Right lobe of liver (tissue), 6 donors: ENCODE measurements around the gene CLDN7. TPM values are rescaled to one million over a fixed set of nuclear protein-coding genes. Genes with fewer than 3 reads are reported as not detected.

Experiments
- ATAC-seq, 4 donors: fragments of 200-7000 bp; cut with Tn5 transposase; one replicate each; pipeline ENCODE4 v1.9.1; 2020; ENCODE audit warnings: mild to moderate bottlenecking in 4 of 4, moderate library complexity in 4 of 4
- DNase-seq, 3 donors: peaks; one replicate each; pipeline ENCODE4 v3.0.0-alpha.2; 2020
- H3K27ac ChIP-seq, 3 donors: fragments of 200-600 bp; one replicate each; pipeline ENCODE4 v1.8.0; 2022
- H3K27me3 ChIP-seq, 2 donors: fragments of 200-600 bp; one replicate each; pipeline ENCODE4 v1.8.0; 2022
- H3K36me3 ChIP-seq, 4 donors: fragments of 200-600 bp; sonication (generic) in 1 of 4; one replicate each; pipeline versions ENCODE4 v1.5.1 to v1.8.0; 2017 to 2022; ENCODE audit warnings: control low read depth in 1 of 4
- H3K4me1 ChIP-seq, 4 donors: fragments of 200-600 bp; sonication (generic) in 1 of 4; one replicate each; pipeline versions ENCODE4 v1.5.1 to v1.8.0; 2017 to 2022; ENCODE audit warnings: control low read depth in 1 of 4
- H3K4me3 ChIP-seq, 3 donors: fragments of 200-600 bp; one replicate each; pipeline ENCODE4 v1.8.0; 2022
- H3K9me3 ChIP-seq, 4 donors: fragments of 200-600 bp; sonication (generic) in 1 of 4; one replicate each; pipeline versions ENCODE4 v1.5.1 to v1.8.0; 2017 to 2022; ENCODE audit warnings: control low read depth in 1 of 4
- CTCF ChIP-seq, 4 donors: fragments of 200-600 bp in 3 of 4; fragments of 450-650 bp in 1 of 4; IDR thresholded peaks; one replicate each; pipeline versions ENCODE4 v1.5.1 to v1.8.0; 2016 to 2022; ENCODE audit warnings: antibody characterized with exemption in 4 of 4, mild to moderate bottlenecking in 2 of 4
- POLR2A ChIP-seq: fragments of 450-650 bp; IDR thresholded peaks from one replicate; pipeline ENCODE4 v1.6.1; 2017; ENCODE audit warnings: antibody characterized with exemption, mild to moderate bottlenecking
- WGBS: methylation state at CpG from one replicate; pipeline ENCODE4 v1.1.6; 2018; ENCODE audit warnings: low coverage, low lambda C conversion rate; ENCODE audit not compliant: insufficient coverage; ENCODE audit errors: missing lambda C conversion rate; 5-methylcytosine and 5-hydroxymethylcytosine counted together
- intact Hi-C, 2 donors: fragments of 100-400 bp; cut with DNase I; formaldehyde crosslinking; loops; one replicate each; pipeline versions ENCODE4 v1.11.2 to v1.14.1; 2022
- total RNA-seq, 6 experiments: library from RNA; depleted of rRNA in 2 of 6; stranded (reverse); fragments of >200 nt in 2 of 6; fragmentation: NEBNext Ultra II Directional in 3 of 6; extraction: Animal tissue kit (Norgen Biotek cat#: 25700) in 3 of 6; gene quantifications; one replicate each; pipeline versions ENCODE4 v1.1.0 to v1.2.4, GENCODE V29; 2016 to 2023
- donor health status: DM: no; HTN: yes; CAD: no.
- donor health status: DM: no; HTN: no; CAD: no.
- donor health status: DM: no; HTN: no; CAD: no.
- donor health status: DM: no; HTN: yes; CAD: no.
- donor health status: DM: no; HTN: yes; CAD: no.

Gene CLDN7
- total RNA-seq, 6 experiments from 2014 or later, result 9.6 to 114 (median 23.3) TPM

DNA sequence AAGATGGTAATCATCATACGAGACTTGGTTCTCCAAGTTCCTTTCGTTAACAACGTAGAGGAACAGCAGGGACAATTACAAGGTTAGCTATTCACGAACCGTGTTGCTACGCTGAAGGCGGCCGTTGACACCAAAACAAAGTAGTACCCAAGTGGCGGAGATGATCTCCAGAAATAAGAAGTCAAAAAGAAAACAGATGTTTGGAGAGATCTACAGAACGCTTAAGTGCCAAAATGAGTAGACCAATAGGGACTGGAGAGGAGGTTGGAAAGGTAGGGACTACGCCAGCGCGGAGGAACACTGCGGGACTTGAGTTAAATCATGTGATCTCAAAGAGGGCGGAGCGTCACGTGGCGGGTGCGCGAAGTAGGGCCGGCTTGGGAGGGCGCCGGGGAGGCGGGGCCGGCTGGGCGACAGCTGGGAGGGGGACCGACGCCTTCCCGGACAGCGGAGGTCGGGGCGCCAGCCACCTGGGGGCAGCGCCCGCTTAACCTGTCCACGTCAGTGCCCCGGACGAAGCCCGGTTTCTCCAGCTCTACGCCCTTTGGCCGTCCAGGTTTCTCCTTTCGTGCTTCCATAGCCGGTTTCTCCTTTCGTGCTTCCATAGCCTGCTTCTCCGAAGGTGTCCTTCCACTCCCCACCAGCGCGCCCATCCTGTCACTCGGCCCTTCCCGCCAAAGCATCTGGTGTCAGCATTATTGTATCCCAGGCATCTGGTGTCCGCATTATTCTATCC is 19.4 kb downstream of the CLDN7 start:
- WGBS, result under 1% methylated on average over 24 of the region's 49 CpGs
- Histone ChIP-seq H3K27me3 (no peaks in the 10 kb centered on the region), H3K4me1 (peaks cover 0 to 23% (median 8%) of the 10 kb centered on the region in 4 donors), H3K4me3 (peak overlapping the region; percentile 84 to 90 (median 88)), H3K9me3 (no peaks in the 10 kb centered on the region), H3K36me3 (peaks cover 5 to 40% (median 18%) of the 10 kb centered on the region in 4 donors), H3K27ac (peak overlapping the region; percentile 95 to 99 (median 97))
- TF ChIP-seq CTCF (IDR thresholded peaks at IDR 0.05), result peak in 2 of 4 donors; percentile 18 to 20
- peak; percentile 72 for TF ChIP-seq POLR2A
- ATAC-seq (peak; percentile 60 to 67 (median 64)), DNase-seq (peak; percentile 97)
- intact Hi-C loops, result no loop called here

GRCh38 chr17:7241783-7242716 is 20.2 kb downstream of the CLDN7 start, which contains the start of gene GABARAP:
Gene GABARAP, minus strand, starts transcription at chr17:7242449. Its CDS starts 119 bp downstream, at chr17:7242330.
- peak within 1 kb of the TSS; percentile 84 to 90 (median 88) for H3K4me3 ChIP-seq
- intact Hi-C loops, result no loop called here
- WGBS, result under 1% methylated on average over 35 of the region's 62 CpGs

GRCh38 chr17:7241090-7241733 is 21.1 kb downstream of the CLDN7 start:
- Histone ChIP-seq H3K27me3 (no peaks in the 10 kb centered on the region), H3K36me3 (peaks cover 5 to 34% (median 16%) of the 10 kb centered on the region in 4 donors), H3K9me3 (no peaks in the 10 kb centered on the region), H3K4me3 (peak overlapping the region; percentile 84 to 90 (median 88)), H3K27ac (peak overlapping the region; percentile 95 to 99 (median 97)), H3K4me1 (peaks cover 0 to 27% (median 8%) of the 10 kb centered on the region in 4 donors)
- WGBS, result 15% methylated on average over 9 of the region's 9 CpGs
- ATAC-seq (no peak), DNase-seq (peak in 1 of 3 donors; percentile 13)
- no peak for TF ChIP-seq POLR2A
- no peak for TF ChIP-seq CTCF (IDR thresholded peaks at IDR 0.05)
- intact Hi-C loops, result no loop called here

More at GRCh38 chr17:7241783-7242716, 20.2 kb downstream of the CLDN7 start, which contains the start of gene GABARAP:
- DNase-seq, result peak; percentile 93 to 95 (median 95)
- Histone ChIP-seq H3K36me3 (peaks cover 5 to 39% (median 18%) of the 10 kb centered on the region in 4 donors), H3K4me1 (peaks cover 0 to 27% (median 8%) of the 10 kb centered on the region in 4 donors), H3K27me3 (no peaks in the 10 kb centered on the region), H3K27ac (peak within 1 kb of the TSS; percentile 95 to 99 (median 97)), H3K9me3 (no peaks in the 10 kb centered on the region)
- TF ChIP-seq CTCF (IDR thresholded peaks at IDR 0.05) (no peak), POLR2A (peak; percentile 54)
- ATAC-seq, result peak; percentile 50 to 73 (median 58)

GRCh38 chr17:7240375-7240774 is 21.9 kb downstream of the CLDN7 start:
- ATAC-seq, result no peak
- peaks cover 0 to 27% (median 8%) of the 10 kb centered on the region in 4 donors for H3K4me1 ChIP-seq
- no peaks in the 10 kb centered on the region for H3K27me3 ChIP-seq
- 63% methylated on average over 4 of the region's 4 CpGs for WGBS
- H3K36me3 ChIP-seq, result peaks cover 5 to 28% (median 13%) of the 10 kb centered on the region in 4 donors
- TF ChIP-seq CTCF (IDR thresholded peaks at IDR 0.05) (no peak), POLR2A (no peak)
- H3K9me3 ChIP-seq, result no peaks in the 10 kb centered on the region
- intact Hi-C loops, result no loop called here
- peak overlapping the region in 2 of 3 donors; percentile 43 to 99 for H3K27ac ChIP-seq
- H3K4me3 ChIP-seq, result peak overlapping the region in 2 of 3 donors; percentile 24 to 84
- DNase-seq, result no peak
